ENCODE results near the gene PLA2G4C.
"Not testable (repeated sequence)": the region's sequence is repeated elsewhere in the genome, so short reads cannot be mapped to it uniquely, and the experiment has no call there.

PLA2G4C gene

GRCh38 chr19:48108997-48109782 is 1.4 kb downstream of the PLA2G4C start:
- no peak for DNase-seq (ENCODE audit: low spot score)

GRCh38 chr19:48103922-48104321 is 6.7 kb downstream of the PLA2G4C start:
- DNase-seq (ENCODE audit: low spot score): no peak

GRCh38 chr19:48102870-48103751 is 7.5 kb downstream of the PLA2G4C start:
- DNase-seq (ENCODE audit: low spot score): peak; percentile 67

GRCh38 chr19:48095612-48096175 is 14.9 kb downstream of the PLA2G4C start:
- peak; percentile 39 for DNase-seq (ENCODE audit: low spot score)

- no peak for DNase-seq (ENCODE audit: low spot score)
These were observed 15.8 kb downstream of the PLA2G4C start for GRCh38 chr19:48094855-48095203.

- no peak for DNase-seq (ENCODE audit: low spot score)
These were observed 16.3 kb downstream of the PLA2G4C start for GRCh38 chr19:48094129-48094854.

- DNase-seq (ENCODE audit: low spot score): peak; percentile 84
These were observed 19.4 kb downstream of the PLA2G4C start for GRCh38 chr19:48091111-48091718.

- DNase-seq (ENCODE audit: low spot score): peak; percentile 25
These were observed 20.3 kb downstream of the PLA2G4C start for GRCh38 chr19:48090281-48090802.

- not testable (repeated sequence) for DNase-seq (ENCODE audit: low spot score)
These were observed 21.6 kb downstream of the PLA2G4C start for GRCh38 chr19:48088991-48089390.

GRCh38 chr19:48085904-48086864 is 24.4 kb downstream of the PLA2G4C start:
- no peak for DNase-seq (ENCODE audit: low spot score)

GRCh38 chr19:48085076-48085475 is 25.5 kb downstream of the PLA2G4C start:
- no peak for DNase-seq (ENCODE audit: low spot score)

GRCh38 chr19:48081106-48081505 is 29.5 kb downstream of the PLA2G4C start:
- DNase-seq (ENCODE audit: low spot score): no peak

GRCh38 chr19:48070177-48070769 is 40.3 kb downstream of the PLA2G4C start:
- not testable (repeated sequence) for DNase-seq (ENCODE audit: low spot score)

GRCh38 chr19:48069435-48069834 is 41.2 kb downstream of the PLA2G4C start:
- DNase-seq (ENCODE audit: low spot score): no peak

- DNase-seq (ENCODE audit: low spot score): no peak
These were observed 46.1 kb downstream of the PLA2G4C start for GRCh38 chr19:48064509-48064908.

- DNase-seq (ENCODE audit: low spot score): no peak
These were observed 48.9 kb downstream of the PLA2G4C start for GRCh38 chr19:48061401-48062344.

- DNase-seq (ENCODE audit: low spot score): no peak
These were observed 50.2 kb downstream of the PLA2G4C start for GRCh38 chr19:48060381-48060780.

GRCh38 chr19:48059331-48059730 is 51.3 kb downstream of the PLA2G4C start:
- no peak for DNase-seq (ENCODE audit: low spot score)

- DNase-seq (ENCODE audit: low spot score): no peak
These were observed 56.8 kb downstream of the PLA2G4C start for GRCh38 chr19:48053856-48054255.
